GM13976 (cell line): ENCODE data around the gene ZNF283.
"Not testable (repeated sequence)": the region's sequence is repeated elsewhere in the genome, so short reads cannot be mapped to it uniquely, and the experiment has no call there.

Source experiments
- DNase-seq: peaks from one replicate; pipeline ENCODE4 v3.0.0; 2012; ENCODE audit warnings: low spot score
- CTCF ChIP-seq: IDR thresholded peaks from 2 replicates; pipeline ENCODE4 v1.5.1; 2012; ENCODE audit warnings: borderline replicate concordance, mild to moderate bottlenecking; ENCODE audit not compliant: insufficient read depth; ENCODE audit errors: extremely low read depth, missing control alignments, control extremely low read depth
- in situ Hi-C: fragments of 300-500 bp; cut with MboI; formaldehyde crosslinking; loops from one replicate; pipeline ENCODE4 v1.12.0; 2022; ENCODE audit warnings: low sequenced_read_pairs, mixed read lengths, inconsistent platforms; ENCODE audit not compliant: unreplicated experiment

ZNF283 gene

DNA sequence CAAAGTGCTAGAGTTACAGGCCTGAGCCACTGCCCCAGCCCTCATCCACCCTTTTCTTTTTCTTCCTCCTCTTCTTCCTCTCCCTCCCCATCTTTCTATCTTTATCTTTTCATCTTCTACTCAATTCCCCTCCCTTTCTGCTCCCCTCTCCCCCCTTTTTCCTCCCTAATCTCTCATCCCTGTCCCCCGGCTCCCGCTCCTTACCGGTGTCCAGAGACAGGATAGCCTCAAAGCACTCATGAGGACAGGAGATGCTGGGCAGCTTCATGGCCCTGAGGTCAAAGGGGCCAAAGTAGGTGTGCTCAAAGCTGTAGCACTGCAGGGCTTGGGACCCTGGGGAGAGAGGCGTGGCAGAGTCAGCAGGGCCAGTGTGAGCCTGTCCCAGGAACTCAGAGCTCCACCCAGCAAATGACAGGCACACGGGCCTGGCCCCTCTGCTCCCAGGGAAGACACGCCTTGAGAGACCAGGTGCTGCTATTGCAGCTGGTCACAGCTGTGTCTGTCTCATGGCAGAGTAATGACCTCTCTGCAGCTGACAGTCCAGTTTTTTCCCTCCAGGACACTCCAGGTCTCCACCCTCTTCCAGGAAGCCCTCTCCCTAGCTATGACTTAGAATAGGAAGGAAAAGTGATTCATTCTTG is 27.5 kb upstream of the ZNF283 start:
- in situ Hi-C loops, result no loop called here
- TF ChIP-seq CTCF, result no peak
- no peak for DNase-seq

GRCh38 chr19:43802216-43802951 is 24.7 kb upstream of the ZNF283 start, which contains the start of gene LYPD5:
Gene LYPD5, minus strand, starts transcription at chr19:43802447. Its CDS starts 67 bp downstream, at chr19:43802380.
- in situ Hi-C loops, result no loop called here
- no peak for TF ChIP-seq CTCF
- DNase-seq, result no peak

- no peak for TF ChIP-seq CTCF
- DNase-seq, result no peak
- in situ Hi-C loops, result no loop called here
Observed at GRCh38 chr19:43804432-43804831, 22.7 kb upstream of the ZNF283 start.

DNA sequence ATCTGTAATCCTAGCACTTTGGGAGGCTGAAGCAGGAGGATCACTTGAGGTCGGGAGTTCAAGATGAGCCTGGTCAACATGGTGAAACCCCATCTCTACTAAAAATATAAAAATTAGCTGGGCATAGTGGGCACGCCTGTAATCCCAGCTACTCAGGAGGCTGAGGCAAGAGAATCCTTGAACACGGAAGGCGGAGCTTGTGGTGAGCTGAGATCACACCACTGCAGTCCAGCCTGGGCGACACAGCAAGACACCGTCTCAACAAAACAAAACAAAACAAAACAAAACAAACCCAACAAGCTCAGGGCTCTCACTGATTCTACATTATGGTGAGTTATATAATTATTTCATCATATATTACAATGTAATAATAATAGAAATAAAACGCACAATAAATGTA is 20.7 kb upstream of the ZNF283 start:
- DNase-seq, result not testable (repeated sequence)
- in situ Hi-C loops, result loop anchor here (5.0 kb wide), 1 partner anchor 69 kb away; no protein-coding TSS in a partner anchor

GRCh38 chr19:43806848-43807247 is 20.3 kb upstream of the ZNF283 start:
- no peak for TF ChIP-seq CTCF
- no peak for DNase-seq
- in situ Hi-C loops, result loop anchor here (5.0 kb wide), 1 partner anchor 70 kb away; no protein-coding TSS in a partner anchor

GRCh38 chr19:43807651-43808050 is 19.5 kb upstream of the ZNF283 start:
- in situ Hi-C loops, result loop anchor here (5.0 kb wide), 1 partner anchor 70 kb away; no protein-coding TSS in a partner anchor
- TF ChIP-seq CTCF, result no peak
- no peak for DNase-seq
